CD4-positive, alpha-beta T cell treated with Interleukin-1 beta for 1 hour (primary cell): Measurements from ENCODE around the gene METRNL.
A peak's percentile ranks its signal among the peaks of the same experiment; 100 is the strongest.
"Not testable (repeated sequence)": the region's sequence is repeated elsewhere in the genome, so short reads cannot be mapped to it uniquely, and the experiment has no call there.

ENCODE experiments used
- DNase-seq, 2 donors: peaks; one replicate each; pipeline ENCODE4 v3.0.0-alpha.2; 2020 to 2022

The METRNL gene, protein sequence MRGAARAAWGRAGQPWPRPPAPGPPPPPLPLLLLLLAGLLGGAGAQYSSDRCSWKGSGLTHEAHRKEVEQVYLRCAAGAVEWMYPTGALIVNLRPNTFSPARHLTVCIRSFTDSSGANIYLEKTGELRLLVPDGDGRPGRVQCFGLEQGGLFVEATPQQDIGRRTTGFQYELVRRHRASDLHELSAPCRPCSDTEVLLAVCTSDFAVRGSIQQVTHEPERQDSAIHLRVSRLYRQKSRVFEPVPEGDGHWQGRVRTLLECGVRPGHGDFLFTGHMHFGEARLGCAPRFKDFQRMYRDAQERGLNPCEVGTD

DNA sequence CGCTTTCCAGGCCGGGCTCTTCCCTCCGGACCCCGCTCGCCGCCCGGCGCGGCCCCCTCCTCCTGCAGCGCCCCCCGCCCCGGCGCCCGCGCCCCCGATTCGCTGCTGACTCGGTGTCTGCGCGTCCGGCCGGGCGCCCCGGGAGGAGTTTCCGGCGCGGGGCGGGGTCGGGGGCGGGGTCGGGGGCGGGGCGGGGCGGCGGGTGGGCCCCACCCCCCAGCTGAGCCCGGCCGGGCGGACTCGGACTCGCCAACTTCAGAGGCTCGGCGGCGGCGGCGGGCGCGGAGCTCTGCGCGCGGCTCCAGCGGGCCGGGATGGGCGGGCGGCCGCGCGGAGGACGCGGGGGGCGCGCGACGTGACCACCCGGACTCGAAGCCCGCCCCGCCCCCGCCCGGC, at the start of gene METRNL:
METRNL (plus strand) TSS at position 258 of the 396 bp plus-strand sequence. CDS start 207 bp downstream, outside the sequence.
- peak; percentile 66 to 72 for DNase-seq

DNA sequence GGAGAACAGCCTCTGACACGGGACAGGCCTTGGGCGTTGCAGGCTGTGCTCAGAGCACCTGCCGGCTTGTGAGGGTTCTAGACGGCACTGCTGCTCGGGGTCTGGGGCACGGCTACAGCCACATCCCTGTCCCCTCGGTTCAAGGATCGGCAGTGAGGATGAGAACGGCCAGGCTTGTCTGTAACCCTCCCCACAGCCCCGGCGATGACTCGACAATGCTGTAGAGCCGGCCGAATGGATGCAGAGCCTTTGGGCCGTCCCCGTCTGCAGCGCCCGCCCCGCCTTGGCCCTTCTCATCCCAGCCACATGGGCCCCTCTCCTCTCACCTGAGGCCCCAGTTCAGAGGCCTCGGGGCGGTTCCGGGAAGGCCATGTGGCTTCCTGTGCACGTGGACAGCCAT, 49.0 kb upstream of the METRNL start:
- DNase-seq, result no peak

DNA sequence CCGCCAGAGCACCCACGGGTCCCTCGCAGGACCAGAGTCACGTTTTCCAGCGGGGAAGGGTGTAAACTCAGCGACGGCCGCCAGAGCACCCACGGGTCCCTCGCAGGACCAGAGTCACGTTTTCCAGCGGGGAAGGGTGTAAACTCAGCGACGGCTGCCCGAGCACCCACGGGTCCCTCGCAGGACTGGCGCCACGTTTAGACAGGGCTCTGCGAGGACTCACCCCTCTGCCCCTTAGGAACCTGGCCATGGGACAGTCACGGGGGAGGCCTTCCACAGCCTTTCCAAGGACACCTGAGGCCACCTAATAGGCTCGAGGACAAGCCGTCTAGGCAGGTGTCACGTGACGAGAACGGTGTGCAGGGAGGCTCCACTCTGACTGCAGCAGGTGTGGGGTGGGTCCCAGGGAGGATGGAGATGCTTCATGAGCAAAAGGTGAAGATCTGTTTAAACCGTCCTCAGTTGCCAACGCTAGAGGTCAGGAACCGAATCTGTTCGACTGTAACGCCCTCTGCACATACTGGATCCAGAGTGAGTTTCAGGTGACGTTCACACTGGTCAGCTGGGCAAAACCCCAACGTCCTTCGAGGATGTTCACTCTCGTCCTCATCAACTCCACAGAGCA, 48.0 kb upstream of the METRNL start:
- no peak for DNase-seq

DNA sequence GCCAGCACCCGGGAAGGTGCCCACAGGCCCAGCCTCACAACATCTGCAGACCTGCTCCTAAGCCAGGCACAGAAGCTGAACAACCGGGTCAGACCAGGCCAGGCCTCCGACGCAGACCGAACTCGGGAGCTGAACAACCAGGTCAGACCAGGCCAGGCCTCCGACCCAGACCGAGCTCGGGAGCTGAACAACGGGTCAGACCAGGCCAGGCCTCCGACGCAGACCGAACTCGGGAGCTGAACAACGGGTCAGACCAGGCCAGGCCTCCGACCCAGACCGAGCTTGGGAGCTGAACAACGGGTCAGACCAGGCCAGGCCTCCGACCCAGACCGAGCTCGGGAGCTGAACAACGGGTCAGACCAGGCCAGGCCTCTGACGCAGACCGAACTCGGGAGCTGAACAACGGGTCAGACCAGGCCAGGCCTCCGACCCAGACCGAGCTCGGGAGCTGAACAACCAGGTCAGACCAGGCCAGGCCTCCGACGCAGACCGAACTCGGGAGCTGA, 47.4 kb upstream of the METRNL start:
- DNase-seq, result not testable (repeated sequence)

DNA sequence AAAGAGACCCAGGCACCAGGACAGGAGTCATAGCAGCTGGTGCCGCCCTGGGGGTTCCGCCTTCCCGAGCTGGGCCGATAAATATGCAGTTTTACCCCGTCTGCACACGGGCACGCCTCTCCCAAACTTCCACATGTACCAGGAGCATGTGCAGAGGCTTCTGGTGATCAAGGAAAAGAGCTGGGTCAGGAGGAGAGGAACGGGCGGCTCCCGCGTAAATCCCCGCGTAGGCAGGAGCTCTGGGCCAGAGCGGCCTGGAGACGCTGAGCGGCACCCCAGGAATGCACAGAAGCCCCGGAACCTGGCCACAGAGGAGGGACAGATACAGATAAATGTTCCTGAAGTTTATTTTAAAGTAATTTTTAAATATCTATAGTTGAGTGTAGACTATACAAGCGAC, 46.6 kb upstream of the METRNL start:
- no peak for DNase-seq

DNA sequence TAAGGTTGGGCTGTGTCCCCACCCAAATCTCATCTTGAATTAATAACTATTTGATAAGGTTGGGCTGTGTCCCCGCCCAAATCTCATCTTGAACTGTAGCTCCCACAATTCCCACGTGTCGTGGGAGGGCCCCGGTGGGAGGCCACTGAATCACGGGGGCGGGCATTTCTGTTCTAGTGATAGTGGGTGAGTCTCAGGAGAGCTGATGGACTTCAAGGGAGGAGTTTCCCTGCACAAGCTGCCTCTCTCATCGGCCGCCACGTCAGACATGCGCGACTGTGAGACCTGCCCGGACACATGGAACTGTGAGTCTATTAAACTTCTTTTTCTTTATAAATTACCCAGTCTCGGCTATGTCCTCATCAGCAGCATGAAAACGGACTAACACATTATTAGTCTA, 44.9 kb upstream of the METRNL start:
- no peak for DNase-seq

DNA sequence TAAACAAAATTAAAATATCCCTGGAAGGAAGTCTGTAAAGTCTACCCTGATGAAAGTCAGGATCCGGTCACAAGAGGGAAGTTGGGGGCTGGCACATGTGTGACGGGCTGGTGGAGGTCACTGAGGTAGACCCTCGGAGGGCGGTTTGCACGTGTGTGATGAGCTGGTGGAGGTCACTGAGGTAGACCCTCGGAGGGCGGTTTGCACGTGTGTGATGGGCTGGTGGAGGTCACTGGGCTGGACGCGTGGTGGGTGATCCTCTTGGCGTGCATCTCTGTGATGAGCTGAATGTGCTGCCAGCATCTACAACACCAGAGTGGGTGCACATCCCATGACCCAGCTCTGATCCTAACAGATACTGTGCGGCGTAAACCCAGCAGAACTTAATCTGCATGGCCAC, 43.7 kb upstream of the METRNL start:
- no peak for DNase-seq

DNA sequence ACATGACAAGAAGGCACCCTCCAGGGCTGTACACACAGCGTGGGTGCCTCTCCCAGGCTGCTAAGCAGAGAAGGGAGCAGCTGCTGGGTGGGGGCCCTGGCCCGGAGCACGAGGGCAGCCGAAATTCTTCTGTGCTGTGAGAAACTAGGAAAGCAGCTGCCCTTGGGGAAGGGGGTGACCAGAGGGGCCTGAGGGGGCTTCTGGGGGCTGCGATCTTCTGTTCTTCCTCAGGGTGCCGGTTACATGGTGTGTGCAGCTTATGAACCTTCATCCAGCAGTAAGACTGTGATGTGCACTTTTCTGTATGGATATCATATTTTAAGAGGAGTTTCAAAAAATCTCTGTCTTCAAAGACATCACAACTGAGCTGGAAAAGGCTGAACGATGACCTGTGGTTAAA, 43.2 kb upstream of the METRNL start:
- no peak for DNase-seq

DNA sequence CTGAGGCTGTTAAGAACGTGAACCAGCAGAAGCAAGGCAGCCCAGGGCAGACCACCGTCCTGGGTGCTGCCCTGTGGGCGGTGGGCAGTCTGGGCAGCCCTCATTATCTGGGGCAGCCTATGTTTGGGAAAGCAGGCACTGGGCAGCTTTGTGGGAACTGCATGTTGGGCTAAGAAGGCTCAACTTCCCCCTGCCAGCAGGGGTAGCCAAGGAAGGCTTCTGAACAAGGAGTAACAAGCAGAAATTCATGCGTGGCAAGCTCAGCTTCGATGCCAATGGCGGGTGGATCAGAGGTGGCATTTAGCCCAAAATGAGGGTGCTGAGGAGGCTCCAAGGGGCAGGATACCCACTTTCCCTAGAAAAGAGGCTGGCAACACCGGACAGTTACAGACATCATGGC, 42.7 kb upstream of the METRNL start:
- DNase-seq, result no peak

DNA sequence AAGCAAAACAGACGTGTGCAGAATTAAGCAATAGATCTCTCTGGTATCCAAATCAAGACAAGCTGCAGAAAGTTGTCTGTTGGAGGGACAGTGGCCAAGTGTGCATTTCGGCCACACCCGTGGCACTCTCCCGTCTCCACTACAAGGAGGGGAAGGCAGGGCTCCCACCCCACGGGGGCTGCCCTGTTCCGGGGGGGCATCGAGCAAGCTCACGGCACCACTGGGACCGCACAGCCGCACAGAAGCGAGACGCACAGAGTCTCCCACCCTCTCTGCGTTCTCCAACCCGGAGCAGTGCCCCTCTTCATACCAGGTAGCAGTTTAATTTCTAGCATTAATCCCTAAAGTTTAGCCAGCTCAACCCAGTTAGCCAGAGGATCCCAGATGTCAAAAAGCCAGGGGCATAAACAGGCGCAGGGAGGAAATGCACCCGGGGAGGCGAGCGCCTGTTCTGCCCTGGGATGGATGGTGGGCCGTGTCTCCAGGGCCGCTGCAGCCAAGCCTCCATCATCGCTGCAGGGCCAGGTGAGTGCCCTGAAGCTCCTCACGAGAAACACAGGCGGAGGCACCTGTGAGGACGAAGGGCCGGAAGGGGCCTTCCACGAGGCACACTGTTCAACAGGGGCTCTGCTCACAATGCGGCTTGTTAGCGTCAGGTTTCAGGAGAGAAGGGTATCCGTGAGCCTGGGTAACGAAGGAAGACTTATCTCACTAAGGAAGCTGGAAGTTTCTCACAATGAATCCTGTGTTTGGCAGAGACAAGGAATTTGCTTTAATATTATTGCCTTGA, 42.1 kb upstream of the METRNL start:
- DNase-seq, result no peak

DNA sequence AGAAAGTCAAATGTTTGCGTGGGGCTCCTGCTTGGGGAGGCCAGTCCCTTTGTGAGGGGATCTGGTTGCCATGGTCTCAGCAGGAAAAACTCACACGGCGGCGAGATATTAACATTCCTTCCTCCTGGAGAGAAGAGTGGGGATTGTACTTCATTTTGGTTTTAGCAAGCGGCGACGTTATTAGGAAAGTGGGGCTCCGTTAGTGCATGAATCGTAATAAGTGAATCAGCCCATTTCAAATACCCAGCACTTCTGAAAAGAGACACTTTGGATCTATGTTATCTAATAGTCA, 41.6 kb upstream of the METRNL start:
- DNase-seq, result no peak

DNA sequence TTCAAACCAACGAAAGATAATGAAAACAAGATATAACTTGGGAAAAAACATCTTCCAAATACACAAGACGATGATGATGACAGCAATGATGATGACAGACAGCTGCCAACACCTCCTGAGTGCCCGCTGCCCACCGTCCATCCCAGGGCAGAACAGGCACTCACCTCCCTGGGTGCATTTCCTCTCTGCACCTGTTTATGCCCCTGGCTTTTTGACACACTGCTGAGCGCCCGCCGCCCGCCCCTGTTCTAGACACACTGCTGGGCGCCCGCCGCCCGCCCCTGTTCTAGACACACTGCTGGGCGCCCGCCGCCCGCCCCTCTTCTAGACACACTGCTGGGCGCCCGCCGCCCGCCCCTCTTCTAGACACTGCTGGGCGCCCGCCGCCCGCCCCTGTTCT, 40.4 kb upstream of the METRNL start:
- DNase-seq, result not testable (repeated sequence)

DNA sequence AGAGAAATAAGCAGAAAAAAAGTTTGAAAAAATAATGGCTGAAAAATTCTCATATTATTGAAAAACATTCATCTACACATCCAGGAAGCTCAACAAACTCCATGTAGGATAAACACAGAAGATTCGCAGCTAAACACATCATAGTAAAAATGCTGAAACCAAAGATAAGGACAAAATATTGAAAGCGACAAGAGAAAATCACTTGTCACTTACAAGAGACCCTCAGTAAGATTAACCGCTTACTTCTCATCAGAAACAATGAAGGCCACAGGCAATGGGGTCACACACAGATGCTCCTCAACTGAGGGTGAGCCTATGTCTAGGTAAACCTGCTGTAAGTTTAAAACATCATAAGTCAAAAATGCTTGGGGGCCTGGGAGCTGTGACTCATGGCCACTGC, 38.1 kb upstream of the METRNL start:
- DNase-seq, result no peak

DNA sequence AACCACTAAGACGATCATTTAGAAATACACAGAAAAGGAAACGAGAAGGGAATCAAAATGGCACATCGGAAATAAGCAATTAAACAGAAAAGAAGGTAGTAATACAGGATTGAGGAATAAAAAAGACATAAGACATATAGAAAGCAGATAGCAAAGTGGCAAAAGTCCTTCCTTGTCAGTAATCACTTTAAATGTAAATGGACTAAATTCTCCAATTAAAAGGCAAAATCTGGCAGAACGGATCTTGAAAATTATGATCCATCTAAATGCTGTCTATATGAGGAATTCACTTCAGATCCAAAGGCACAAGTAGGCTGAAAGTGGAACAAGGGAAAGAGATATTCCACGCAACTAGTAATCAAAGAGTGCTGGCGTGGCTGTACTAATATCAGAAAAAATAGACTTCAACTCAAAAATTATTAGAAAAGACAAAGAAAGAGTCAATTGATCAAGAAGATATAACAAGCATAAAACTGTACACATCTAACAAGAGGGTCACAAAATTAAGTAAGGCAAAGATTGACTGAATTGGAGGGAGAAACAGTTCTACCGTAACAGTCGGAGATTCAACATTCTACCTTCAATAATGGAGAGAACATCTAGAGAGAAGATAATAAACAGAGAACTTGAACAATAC, 36.8 kb upstream of the METRNL start:
- no peak for DNase-seq

DNA sequence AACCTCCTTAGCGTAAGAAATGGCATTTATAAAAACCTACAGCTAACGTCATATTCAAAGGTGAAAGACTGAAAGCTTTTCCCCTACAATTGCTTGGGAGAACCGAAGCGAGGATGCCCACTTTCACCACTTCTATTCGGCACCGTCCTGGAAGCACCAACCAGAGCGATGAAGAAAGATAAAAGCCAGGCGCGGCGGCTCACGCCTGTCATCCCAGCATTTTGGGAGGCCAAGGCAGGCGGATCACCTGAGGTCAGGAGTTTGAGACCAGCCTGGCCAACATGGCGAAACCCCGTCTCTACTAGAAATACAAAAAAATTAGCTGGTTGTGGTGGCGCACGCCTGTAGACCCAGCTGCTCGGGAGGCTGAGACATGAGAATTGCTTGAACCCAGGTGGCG, 34.9 kb upstream of the METRNL start:
- DNase-seq, result not testable (repeated sequence)

DNA sequence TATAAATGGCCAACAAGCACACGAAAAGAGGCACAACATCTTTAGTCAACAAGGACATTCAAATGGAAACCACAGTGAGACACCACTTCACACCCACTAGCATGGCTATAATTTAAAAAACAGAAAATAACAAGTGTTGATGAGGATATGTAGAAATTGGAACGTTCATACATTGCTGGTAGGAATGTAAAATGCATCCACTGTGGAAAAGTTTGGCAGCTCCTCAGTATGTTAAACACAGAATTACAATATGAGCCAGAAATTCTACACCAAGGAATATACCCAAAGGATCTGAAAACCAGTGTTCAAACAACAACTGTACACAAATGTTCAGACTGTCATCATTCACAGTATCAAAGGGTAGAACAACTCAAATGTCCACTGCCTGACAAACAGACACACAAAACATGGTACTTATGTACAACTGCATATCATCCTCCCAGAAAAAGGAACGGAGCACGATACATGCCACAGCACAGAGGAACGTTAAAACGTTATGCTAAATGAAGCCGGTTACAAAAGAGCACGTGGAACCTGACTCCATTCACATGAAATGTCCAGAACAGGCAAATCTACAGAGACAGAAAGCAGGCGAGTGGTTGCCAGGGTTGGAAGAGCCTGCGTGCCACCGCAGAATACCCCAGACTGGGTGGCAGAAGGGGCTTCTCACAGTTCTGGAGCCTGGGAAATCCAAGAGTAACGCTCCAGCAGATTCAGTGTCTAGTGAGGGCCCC, 32.8 kb upstream of the METRNL start:
- DNase-seq, result no peak

DNA sequence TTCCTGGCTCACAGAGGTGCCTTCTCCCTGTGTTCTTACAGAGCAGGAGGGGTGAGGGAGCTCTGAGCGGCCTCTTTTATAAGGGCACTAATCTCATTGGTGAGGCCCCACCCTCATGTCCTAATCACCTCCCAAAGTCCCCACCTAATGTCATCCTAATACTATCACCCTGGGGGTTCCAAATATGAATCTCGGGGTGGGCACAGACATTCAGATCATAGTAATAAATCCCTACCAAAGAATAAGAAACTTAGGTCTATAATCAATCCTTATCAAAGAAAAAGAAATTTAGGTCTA, 32.3 kb upstream of the METRNL start:
- DNase-seq, result no peak

DNA sequence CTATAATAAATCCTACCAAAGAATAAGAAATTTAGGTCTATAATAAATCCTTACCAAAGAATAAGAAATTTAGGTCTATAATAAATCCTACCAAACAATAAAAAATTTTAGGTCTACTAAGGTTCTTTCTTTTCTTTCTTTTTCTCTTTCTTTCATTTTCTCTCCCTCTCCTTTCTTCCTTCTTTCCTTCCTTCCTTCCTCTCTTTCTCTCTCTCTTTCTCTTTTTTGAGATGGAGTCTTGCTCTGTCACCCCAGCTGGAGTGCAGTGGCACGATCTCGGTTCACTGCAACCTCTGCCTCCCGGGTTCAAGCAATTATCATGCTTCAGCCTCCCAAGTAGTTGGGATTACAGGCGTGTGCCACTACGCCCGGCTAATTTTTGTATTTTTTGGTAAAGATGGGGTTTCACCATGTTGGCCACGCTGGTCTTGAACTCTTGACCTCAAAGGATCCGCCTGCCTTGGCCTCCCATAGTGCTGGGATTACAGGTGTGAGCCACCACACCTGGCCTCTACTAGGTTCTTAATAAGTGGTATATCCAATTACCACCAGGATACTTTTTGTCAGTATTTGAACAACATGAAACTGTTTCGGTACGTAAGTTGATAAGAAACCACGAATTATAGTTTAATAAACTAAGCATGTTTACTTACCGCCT, 31.5 kb upstream of the METRNL start:
- not testable (repeated sequence) for DNase-seq

DNA sequence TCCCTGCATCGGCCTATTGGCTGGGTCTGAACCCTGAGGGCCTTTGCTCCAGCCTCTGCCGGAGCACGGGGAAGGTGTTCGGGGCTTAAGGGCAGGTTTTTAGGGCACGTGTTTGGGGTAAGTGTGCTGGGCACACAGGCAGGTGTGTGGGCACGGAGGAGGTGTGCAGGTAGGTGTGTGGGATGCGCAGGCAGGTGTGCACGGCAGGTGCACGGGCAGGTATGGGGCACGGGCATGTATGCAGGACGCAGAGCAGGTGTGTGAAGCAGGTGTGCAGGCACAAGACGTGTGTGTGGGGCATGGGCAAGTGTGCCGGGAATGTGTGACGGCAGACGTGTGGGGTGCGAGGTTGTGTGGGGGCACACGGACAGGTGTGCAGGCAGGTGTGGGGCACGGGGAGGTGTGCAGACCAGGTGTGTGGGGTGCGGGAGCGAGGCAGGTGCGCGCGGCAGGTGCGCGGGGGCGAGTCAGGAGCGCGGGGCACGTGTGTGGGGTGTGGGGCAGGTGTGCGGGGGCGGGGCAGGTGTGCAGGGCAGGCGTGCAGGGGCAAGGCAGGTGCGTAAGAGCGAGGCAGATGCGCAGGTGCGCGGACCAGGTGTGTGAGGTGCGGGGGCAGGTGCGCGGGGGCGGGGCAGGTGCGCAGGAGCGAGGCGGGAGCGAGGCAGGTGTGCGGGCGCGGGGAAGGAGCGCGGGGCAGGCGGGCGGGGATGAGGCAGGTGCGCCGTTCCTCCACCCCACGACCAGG, 28.6 kb upstream of the METRNL start:
- no peak for DNase-seq

DNA sequence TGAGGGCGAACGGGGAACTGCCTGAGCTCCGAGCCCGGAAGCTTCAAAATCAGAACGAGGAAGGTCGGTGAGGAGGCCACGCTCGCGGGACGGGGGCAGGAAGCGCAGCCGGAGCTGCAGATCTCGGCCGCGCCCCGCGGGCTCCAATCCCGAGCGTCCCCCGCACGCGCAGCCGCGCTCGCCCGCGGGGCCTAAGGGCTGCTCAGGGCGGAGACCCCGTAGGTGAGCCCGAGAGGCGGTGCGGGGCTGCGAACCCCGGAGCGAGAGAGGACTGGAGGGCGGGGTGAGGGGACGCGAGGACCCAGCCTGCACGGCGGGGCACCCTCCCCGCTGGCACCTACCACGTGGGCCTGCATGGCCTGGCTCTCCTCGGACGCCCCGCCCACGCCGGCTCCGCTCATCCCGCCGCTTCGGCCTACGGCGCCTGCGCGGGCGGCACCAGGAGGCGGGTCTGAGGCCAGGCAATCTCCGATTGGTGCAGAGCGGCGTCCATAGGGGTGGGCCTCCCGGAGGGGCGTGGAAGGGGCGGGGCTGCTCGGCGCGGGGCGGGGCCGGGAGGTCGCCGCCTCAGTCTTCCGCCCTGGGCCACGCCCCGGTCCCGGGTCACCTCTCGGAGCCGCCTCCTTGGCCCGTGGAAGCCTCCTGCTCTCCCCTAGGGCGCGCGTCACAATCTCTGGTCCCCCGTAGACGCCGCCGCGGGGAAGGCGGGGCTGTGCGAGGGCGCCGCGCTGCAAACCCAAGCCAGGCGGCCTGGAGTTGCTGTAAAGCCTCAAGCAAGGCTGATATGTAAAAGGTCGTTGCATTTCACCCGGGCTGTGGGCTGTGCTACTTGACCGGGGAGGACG, 27.8 kb upstream of the METRNL start:
- peak; percentile 98 to 99 for DNase-seq

DNA sequence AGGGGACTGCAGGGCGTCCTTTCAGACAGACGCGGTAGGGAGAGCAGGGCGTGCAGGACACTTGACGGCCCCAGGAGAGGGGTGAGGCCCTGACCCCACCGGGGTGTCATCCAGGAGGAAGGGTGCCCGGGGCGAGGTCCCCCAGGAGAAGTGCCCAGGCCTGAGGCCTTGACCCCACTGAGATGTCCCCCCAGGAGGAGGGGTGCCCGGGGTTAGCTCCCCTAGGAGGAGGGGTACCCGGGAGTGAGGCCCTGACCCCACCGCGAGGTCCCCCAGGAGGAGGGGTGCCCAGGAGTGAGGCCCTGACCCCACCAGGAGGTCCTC, 27.2 kb upstream of the METRNL start:
- no peak for DNase-seq
